Lower leg skin (tissue), 3 donors: ENCODE results near the gene CFC1B.
"Not testable (repeated sequence)": the region's sequence is repeated elsewhere in the genome, so short reads cannot be mapped to it uniquely, and the experiment has no call there.

ENCODE experiments used
- POLR2A ChIP-seq, 2 donors: fragments of 450-650 bp; IDR thresholded peaks; one replicate each; pipeline ENCODE4 v1.6.1; 2016 to 2017; ENCODE audit warnings: antibody characterized with exemption in 2 of 2, mild to moderate bottlenecking in 1 of 2, moderate library complexity in 1 of 2
- TF ChIP-seq, protein P1 (sequence below), 3 donors: fragments of 450-650 bp; IDR thresholded peaks; one replicate each; pipeline ENCODE4 v1.5.1; 2016; ENCODE audit warnings: antibody characterized with exemption in 3 of 3, mild to moderate bottlenecking in 3 of 3, moderate library complexity in 2 of 3

- TF ChIP-seq, protein P1, sequence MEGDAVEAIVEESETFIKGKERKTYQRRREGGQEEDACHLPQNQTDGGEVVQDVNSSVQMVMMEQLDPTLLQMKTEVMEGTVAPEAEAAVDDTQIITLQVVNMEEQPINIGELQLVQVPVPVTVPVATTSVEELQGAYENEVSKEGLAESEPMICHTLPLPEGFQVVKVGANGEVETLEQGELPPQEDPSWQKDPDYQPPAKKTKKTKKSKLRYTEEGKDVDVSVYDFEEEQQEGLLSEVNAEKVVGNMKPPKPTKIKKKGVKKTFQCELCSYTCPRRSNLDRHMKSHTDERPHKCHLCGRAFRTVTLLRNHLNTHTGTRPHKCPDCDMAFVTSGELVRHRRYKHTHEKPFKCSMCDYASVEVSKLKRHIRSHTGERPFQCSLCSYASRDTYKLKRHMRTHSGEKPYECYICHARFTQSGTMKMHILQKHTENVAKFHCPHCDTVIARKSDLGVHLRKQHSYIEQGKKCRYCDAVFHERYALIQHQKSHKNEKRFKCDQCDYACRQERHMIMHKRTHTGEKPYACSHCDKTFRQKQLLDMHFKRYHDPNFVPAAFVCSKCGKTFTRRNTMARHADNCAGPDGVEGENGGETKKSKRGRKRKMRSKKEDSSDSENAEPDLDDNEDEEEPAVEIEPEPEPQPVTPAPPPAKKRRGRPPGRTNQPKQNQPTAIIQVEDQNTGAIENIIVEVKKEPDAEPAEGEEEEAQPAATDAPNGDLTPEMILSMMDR (IDR thresholded peaks at IDR 0.05) = not testable (repeated sequence)
- TF ChIP-seq POLR2A (IDR thresholded peaks at IDR 0.05) = not testable (repeated sequence)
These were observed 56.5 kb downstream of the CFC1B start for GRCh38 chr2:130577559-130577958.
